Measurements from ENCODE around the gene TMEM129. TPM values are rescaled to one million over a fixed set of nuclear protein-coding genes. Genes with fewer than 3 reads are reported as not detected.
A peak's percentile ranks its signal among the peaks of the same experiment; 100 is the strongest.

The TMEM129 gene
- total and polyA plus RNA-seq, 12 donors = 28.1 to 45.6 (median 33.2) TPM

DNA sequence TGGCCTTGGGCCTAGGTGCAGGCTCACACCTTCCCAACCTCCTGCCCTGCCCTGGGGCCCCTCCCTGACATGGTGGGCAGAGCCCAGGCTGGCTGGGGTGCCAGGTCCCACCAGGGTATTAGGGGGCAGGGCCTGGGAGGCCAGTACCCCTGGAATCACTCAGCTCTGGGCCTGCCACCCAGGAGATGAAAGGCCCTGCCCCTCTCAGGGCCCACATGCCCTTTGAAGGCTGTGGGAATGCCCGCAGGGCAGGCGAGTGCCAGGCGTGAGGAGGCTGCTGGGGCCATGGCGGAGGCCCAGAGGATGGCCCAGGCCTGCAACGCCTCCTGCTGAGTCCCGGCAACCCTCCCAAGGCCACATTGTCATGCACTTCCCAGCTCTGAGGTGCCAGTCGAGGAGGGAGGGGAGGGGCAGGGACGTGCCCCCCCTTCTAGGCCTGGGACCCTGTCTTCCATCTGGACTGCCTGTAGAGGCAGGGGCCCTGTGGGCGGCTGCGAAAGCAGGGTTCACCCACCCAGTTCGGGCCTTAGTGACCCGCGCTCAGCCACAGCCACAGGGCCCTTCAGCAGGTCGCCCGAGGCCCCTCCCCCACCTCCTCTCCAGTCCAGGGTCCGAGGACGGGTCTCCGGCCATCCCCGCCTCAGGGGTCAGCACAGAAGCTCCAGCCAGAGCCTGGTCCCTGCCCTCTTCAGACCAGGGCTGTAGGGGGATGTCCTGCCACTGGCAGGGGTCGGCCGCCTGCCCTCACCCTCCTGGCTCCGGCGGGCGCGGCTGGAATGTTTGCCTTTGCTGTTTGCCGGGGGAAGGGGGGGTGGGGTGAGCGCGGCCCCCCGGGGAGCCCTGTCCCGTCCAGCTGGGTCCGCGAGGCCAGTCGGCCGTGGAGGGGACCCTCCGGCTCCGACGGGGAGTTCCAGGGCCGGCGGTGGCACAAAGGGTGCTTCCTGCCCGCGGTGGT, 45.3 kb upstream of the TMEM129 start:
- Histone ChIP-seq H3K9me3 (no peaks in the 10 kb centered on the region), H3K36me3 (no peaks in the 10 kb centered on the region), H3K4me3 (peak overlapping the region; percentile 21 to 58 (median 48)), H3K4me1 (peaks cover 2 to 20% (median 11%) of the 10 kb centered on the region in 9 donors), H3K27ac (no peak overlapping the region), H3K27me3 (peaks cover 0 to 80% (median 21%) of the 10 kb centered on the region in 7 donors)
- intact Hi-C loops (cut with DNase I) = loop anchor here in 1 of 10 donors (5.0 kb wide), 1 partner anchor 41 kb away; no protein-coding TSS in a partner anchor
- WGBS, 2 donors = 41 to 50% methylated on average over 34 to 41 of the region's 41 CpGs
- TF ChIP-seq, protein P1, sequence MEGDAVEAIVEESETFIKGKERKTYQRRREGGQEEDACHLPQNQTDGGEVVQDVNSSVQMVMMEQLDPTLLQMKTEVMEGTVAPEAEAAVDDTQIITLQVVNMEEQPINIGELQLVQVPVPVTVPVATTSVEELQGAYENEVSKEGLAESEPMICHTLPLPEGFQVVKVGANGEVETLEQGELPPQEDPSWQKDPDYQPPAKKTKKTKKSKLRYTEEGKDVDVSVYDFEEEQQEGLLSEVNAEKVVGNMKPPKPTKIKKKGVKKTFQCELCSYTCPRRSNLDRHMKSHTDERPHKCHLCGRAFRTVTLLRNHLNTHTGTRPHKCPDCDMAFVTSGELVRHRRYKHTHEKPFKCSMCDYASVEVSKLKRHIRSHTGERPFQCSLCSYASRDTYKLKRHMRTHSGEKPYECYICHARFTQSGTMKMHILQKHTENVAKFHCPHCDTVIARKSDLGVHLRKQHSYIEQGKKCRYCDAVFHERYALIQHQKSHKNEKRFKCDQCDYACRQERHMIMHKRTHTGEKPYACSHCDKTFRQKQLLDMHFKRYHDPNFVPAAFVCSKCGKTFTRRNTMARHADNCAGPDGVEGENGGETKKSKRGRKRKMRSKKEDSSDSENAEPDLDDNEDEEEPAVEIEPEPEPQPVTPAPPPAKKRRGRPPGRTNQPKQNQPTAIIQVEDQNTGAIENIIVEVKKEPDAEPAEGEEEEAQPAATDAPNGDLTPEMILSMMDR (IDR thresholded peaks at IDR 0.05) = no peak
- DNase-seq (no peak), ATAC-seq (peak in 1 of 8 donors; percentile 15)

DNA sequence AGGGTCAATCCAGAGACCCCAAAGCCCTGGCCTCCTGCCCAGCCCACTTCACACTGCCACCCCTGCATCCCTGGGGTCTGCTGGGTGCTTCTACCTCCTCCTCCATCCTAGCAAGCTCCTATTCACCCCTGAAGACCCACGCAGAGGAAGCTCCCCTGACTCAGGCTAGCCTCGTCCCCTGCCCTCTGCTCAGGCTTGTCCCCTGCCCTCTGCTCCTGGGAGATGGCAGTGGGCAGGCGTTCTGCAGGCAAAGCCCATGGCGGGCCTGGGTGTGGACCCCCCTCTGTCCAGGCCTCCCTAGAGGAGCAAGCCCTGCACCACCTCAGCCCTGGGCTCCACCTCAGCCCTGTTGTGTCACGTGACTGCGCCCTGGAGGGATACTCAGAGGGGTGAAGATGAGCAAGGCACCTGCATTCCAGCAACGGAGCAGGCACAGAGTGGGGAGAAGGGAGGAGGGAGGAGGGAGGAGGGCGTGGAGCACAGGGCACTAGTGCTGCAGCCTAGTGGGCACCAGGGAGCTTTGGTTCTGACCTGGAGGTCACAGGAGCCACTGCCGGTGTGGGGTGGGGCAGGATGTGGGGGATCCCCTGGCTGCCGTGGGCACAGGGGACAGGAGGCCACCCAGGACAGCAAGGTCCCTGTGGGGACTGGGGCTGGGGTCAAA, 44.4 kb upstream of the TMEM129 start:
- no peak overlapping the region for H3K4me3 ChIP-seq
- peaks cover 0 to 79% (median 17%) of the 10 kb centered on the region in 7 donors for H3K27me3 ChIP-seq
- H3K36me3 ChIP-seq = no peaks in the 10 kb centered on the region
- ATAC-seq (no peak), DNase-seq (no peak)
- TF ChIP-seq, protein P1 (IDR thresholded peaks at IDR 0.05) = no peak
- peaks cover 2 to 23% (median 11%) of the 10 kb centered on the region in 9 donors for H3K4me1 ChIP-seq
- WGBS, 2 donors = 83 to 88% methylated on average over 10 of the region's 10 CpGs
- H3K27ac ChIP-seq = no peak overlapping the region
- H3K9me3 ChIP-seq = no peaks in the 10 kb centered on the region
- intact Hi-C loops (cut with DNase I) = loop anchor here in 1 of 10 donors (5.0 kb wide), 1 partner anchor 42 kb away; no protein-coding TSS in a partner anchor

DNA sequence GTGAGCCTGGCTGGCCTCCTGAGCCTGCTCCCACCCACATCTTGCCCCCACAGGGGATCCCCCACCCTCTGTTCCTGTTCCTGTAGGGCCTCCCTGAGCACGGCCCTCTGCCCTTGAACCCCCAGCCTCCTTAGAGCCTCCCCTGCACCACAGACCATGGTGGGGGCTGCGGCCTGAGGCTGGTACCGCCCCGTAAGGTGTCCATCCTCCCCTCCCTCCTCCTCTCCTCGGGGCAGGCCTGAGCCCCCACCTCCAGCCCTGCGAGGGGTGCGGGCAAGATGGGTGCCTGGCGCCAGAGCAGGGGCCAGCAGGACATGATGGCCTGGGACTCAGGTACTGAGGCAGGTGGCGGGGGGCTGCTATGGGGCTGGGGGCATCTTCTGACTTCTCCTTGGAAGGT, 43.5 kb upstream of the TMEM129 start:
- peaks cover 2 to 32% (median 11%) of the 10 kb centered on the region in 9 donors for H3K4me1 ChIP-seq
- H3K9me3 ChIP-seq = no peaks in the 10 kb centered on the region
- H3K27me3 ChIP-seq = peaks cover 0 to 71% (median 17%) of the 10 kb centered on the region in 7 donors
- no peak overlapping the region for H3K27ac ChIP-seq
- TF ChIP-seq, protein P1 (IDR thresholded peaks at IDR 0.05) = no peak
- DNase-seq = no peak
- 94 to 98% methylated on average over 9 of the region's 9 CpGs for WGBS, 2 donors
- no peak overlapping the region for H3K4me3 ChIP-seq
- intact Hi-C loops (cut with DNase I) = loop anchor here in 1 of 10 donors (5.0 kb wide), 1 partner anchor 43 kb away; no protein-coding TSS in a partner anchor
- no peak for ATAC-seq
- H3K36me3 ChIP-seq = no peaks in the 10 kb centered on the region

DNA sequence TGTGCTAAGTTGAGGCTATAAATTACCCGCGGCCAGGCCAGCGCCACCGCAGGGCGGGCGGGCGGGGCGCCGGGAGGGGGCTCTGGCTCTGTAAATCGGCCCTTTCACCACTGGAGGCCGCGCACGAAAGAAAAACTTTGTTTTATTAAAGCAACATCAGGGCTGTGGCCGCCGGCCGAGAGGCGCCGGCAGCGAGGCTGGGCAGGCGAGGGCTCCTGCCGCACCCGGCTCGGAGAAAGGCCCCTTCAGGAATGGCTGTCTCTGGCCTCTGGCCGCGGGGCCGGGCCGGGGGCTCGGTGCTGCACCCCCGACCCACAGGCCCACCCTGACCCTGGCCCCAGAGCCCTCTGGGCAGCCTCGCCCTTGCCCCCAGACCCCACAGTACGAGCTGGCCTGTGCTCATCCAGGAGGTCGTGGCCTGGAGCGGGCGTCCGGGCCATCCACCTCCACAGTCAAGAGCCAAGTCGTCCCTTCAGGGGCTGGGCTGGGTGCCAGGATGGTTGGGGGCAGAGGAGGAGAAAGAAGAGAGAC, 42.5 kb upstream of the TMEM129 start:
- intact Hi-C loops (cut with DNase I) = no loop called here
- Histone ChIP-seq H3K27me3 (peaks cover 0 to 62% (median 17%) of the 10 kb centered on the region in 7 donors), H3K9me3 (no peaks in the 10 kb centered on the region), H3K4me3 (peak overlapping the region in 7 of 10 donors; percentile 1 to 42 (median 38)), H3K4me1 (peaks cover 2 to 32% (median 11%) of the 10 kb centered on the region in 9 donors), H3K36me3 (no peaks in the 10 kb centered on the region), H3K27ac (peak overlapping the region in 2 of 10 donors; percentile 13 to 39)
- 14 to 17% methylated on average over 36 of the region's 36 CpGs for WGBS, 2 donors
- peak in 7 of 8 donors; percentile 12 to 34 (median 21) for ATAC-seq
- DNase-seq = peak in 1 of 2 donors; percentile 29
- TF ChIP-seq, protein P1 (IDR thresholded peaks at IDR 0.05) = peak in 6 of 9 donors; percentile 15 to 53 (median 33)

Data from heart right ventricle (tissue), 16 donors.